ENCODE measurements around the gene CREB3. TPM values are rescaled to one million over a fixed set of nuclear protein-coding genes. Genes with fewer than 3 reads are reported as not detected.

The CREB3 gene
- polyA plus RNA-seq, 1 experiment, result 51.1 TPM

- no peak for DNase-seq (ENCODE audit: low read depth, low spot score)
- no peaks in the 10 kb centered on the region for H3K27me3 ChIP-seq (ENCODE audit: control insufficient read depth, insufficient read depth, low read length)
- peak overlapping the region; percentile 98; the same call in 1 of the 2 replicates for H3K4me3 ChIP-seq (ENCODE audit: low read depth, low read length)
- TF ChIP-seq CTCF (IDR thresholded peaks at IDR 0.05; ENCODE audit: low read depth, low read length), result no peak
- H3K9me3 ChIP-seq (ENCODE audit: control insufficient read depth, insufficient read depth, low read length), result no peaks in the 10 kb centered on the region; the same call in 1 of the 2 replicates
- H3K27ac ChIP-seq (ENCODE audit: low read depth, low read length), result peak overlapping the region; percentile 97
- POLR2A ChIA-PET, result interaction anchor here (0.7 to 9.1 kb wide), 10 partner anchors 12 to 40 kb away, joined by 3 to 101 read pairs (median 9); partner anchors contain the start of genes CCDC107, CREB3, RMRP and TLN1
- CTCF ChIA-PET, result interaction anchor here (2.8 kb wide), 1 partner anchor 31 kb away, joined by 10 read pairs; no protein-coding TSS in a partner anchor
Observed at GRCh38 chr9:35691757-35692301, 40.6 kb upstream of the CREB3 start.

GRCh38 chr9:35695943-35696401, 36.5 kb upstream of the CREB3 start:
- Histone ChIP-seq H3K27ac (ENCODE audit: low read depth, low read length) (no peak overlapping the region), H3K4me3 (ENCODE audit: low read depth, low read length) (no peak overlapping the region), H3K27me3 (ENCODE audit: control insufficient read depth, insufficient read depth, low read length) (no peaks in the 10 kb centered on the region), H3K9me3 (ENCODE audit: control insufficient read depth, insufficient read depth, low read length) (no peaks in the 10 kb centered on the region)
- no peak for DNase-seq (ENCODE audit: low read depth, low spot score)
- CTCF ChIA-PET, result interaction anchor here (0.7 to 4.4 kb wide), 19 partner anchors 10 to 74 kb away, joined by 3 to 48 read pairs (median 10); partner anchors contain the start of genes ARHGEF39, CA9, CCDC107 and RMRP
- POLR2A ChIA-PET, result interaction anchor here (0.6 to 3.8 kb wide), 14 partner anchors 8 to 698 kb away, joined by 3 to 34 read pairs (median 6); partner anchors contain the start of genes ARHGEF39, CCDC107, CREB3 and RMRP
- TF ChIP-seq CTCF (IDR thresholded peaks at IDR 0.05; ENCODE audit: low read depth, low read length), result no peak

DNA sequence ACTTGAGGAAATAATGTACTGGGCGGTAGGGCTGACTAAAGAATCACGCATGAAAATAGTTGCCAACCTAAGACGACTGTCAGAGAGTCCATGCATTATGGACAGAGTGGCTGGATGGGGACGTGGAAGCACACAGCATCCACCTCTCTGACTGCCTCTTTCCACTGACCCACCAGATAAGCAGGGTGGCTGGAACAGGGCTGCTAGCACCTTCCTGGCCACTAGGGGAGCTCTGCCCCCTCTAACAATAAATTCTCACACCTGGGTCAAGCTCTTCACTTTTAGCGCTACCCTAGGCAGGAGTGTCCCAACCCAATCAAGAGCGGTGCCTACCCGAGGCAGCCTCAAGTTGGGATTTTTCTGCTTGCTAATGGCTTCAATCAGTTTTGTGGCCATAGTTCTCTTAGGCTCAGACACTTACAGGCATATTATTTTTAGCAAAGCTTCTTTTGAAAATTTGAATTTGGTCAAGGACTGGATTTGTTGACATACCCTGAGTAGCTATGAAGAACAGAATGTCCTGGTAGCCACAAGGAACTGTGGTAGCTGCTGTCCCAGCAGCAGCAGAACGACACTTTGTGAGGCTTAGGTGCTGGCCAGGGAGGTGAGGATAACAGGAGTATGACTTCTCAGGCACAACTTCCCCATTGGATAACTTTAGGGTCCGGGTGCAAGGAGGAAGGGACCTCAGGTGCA, 35.8 kb upstream of the CREB3 start:
- H3K27ac ChIP-seq (ENCODE audit: low read depth, low read length), result no peak overlapping the region
- ChIA-PET POLR2A (interaction anchor here (0.7 to 3.8 kb wide), 13 partner anchors 9 to 49 kb away, joined by 3 to 34 read pairs (median 6); partner anchors contain the start of genes ARHGEF39, CCDC107, CREB3 and RMRP), CTCF (interaction anchor here (0.6 to 4.4 kb wide), 22 partner anchors 11 to 143 kb away, joined by 3 to 48 read pairs (median 8); partner anchors contain the start of genes ARHGEF39, CA9, CCDC107 and RMRP)

DNA sequence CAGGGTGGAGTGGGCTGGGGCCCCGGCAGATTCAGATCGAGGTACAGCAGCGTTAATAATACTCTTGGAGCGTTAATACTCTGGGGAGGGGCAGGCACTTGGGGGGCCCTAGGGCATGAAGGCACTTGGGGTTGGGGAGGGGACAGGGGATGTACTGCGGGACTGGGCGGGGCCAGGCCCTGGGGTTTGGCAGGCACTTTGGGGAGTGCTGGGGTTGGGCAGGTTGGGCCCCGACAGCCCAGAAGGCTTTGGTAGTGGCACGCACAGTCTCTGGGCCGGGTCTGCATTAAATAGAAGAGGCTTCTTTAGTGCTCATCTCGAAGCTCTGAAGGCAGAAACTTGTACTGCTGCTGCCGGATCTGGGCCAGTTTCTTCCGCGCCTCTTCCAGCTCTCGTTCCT, 35.0 kb upstream of the CREB3 start:
- TF ChIP-seq CTCF (IDR thresholded peaks at IDR 0.05; ENCODE audit: low read depth, low read length), result no peak
- Histone ChIP-seq H3K27me3 (ENCODE audit: control insufficient read depth, insufficient read depth, low read length) (no peaks in the 10 kb centered on the region), H3K9me3 (ENCODE audit: control insufficient read depth, insufficient read depth, low read length) (no peaks in the 10 kb centered on the region), H3K27ac (ENCODE audit: low read depth, low read length) (no peak overlapping the region), H3K4me3 (ENCODE audit: low read depth, low read length) (no peak overlapping the region)
- ChIA-PET POLR2A (interaction anchor here (1.3 to 3.8 kb wide), 6 partner anchors 31 to 50 kb away, joined by 3 to 34 read pairs (median 6); partner anchors contain the start of genes CCDC107, CREB3, RMRP and TLN1), CTCF (interaction anchor here (1.1 to 4.4 kb wide), 12 partner anchors 10 to 49 kb away, joined by 4 to 48 read pairs (median 16); partner anchors contain the start of genes ARHGEF39, CCDC107, RMRP and TLN1)
- DNase-seq (ENCODE audit: low read depth, low spot score), result no peak

More for the DNA sequence above, 35.8 kb upstream of the CREB3 start:
- Histone ChIP-seq H3K27me3 (ENCODE audit: control insufficient read depth, insufficient read depth, low read length) (no peaks in the 10 kb centered on the region), H3K9me3 (ENCODE audit: control insufficient read depth, insufficient read depth, low read length) (no peaks in the 10 kb centered on the region), H3K4me3 (ENCODE audit: low read depth, low read length) (no peak overlapping the region)
- no peak for DNase-seq (ENCODE audit: low read depth, low spot score)
- peak; percentile 86 for TF ChIP-seq CTCF (IDR thresholded peaks at IDR 0.05; ENCODE audit: low read depth, low read length)
